ENCODE results near the gene ZNF786. TPM values are rescaled to one million over a fixed set of nuclear protein-coding genes. Genes with fewer than 3 reads are reported as not detected.
"Not testable (repeated sequence)": the region's sequence is repeated elsewhere in the genome, so short reads cannot be mapped to it uniquely, and the experiment has no call there.

The ZNF786 gene
- total RNA-seq, 1 donor: 6.5 TPM

GRCh38 chr7:149048805-149049204, 41.7 kb downstream of the ZNF786 start:
- Histone ChIP-seq H3K9me3 (ENCODE audit: low read depth, low read length) (no peaks in the 10 kb centered on the region), H2AFZ (ENCODE audit: low read length) (no peak overlapping the region), H4K20me1 (ENCODE audit: insufficient read depth, low read length) (no peaks in the 10 kb centered on the region), H3K36me3 (ENCODE audit: insufficient read depth, low read length) (no peaks in the 10 kb centered on the region), H3K4me1 (ENCODE audit: insufficient read depth, low read length) (no peaks in the 10 kb centered on the region), H3K79me2 (ENCODE audit: insufficient read depth, low read length) (no peaks in the 10 kb centered on the region), H3K27ac (ENCODE audit: low read depth, low read length) (no peak overlapping the region), H3K4me2 (ENCODE audit: insufficient read depth, low read length) (no peak overlapping the region), H3K27me3 (ENCODE audit: insufficient read depth, low read length) (no peaks in the 10 kb centered on the region), H3K4me3 (ENCODE audit: insufficient read depth, low read length) (no peak overlapping the region)
- TF ChIP-seq CTCF (IDR thresholded peaks at IDR 0.05; ENCODE audit: extremely low read depth, low read depth, low read length): no peak
- DNase-seq (ENCODE audit: insufficient read length, low spot score, missing footprints): peak; percentile 62

GRCh38 chr7:149046416-149046815, 44.1 kb downstream of the ZNF786 start:
- DNase-seq (ENCODE audit: insufficient read length, low spot score, missing footprints): peak; percentile 78
- Histone ChIP-seq H4K20me1 (ENCODE audit: insufficient read depth, low read length) (no peaks in the 10 kb centered on the region), H3K27me3 (ENCODE audit: insufficient read depth, low read length) (no peaks in the 10 kb centered on the region), H3K27ac (ENCODE audit: low read depth, low read length) (no peak overlapping the region), H3K4me3 (ENCODE audit: insufficient read depth, low read length) (no peak overlapping the region), H2AFZ (ENCODE audit: low read length) (no peak overlapping the region), H3K4me1 (ENCODE audit: insufficient read depth, low read length) (no peaks in the 10 kb centered on the region), H3K36me3 (ENCODE audit: insufficient read depth, low read length) (no peaks in the 10 kb centered on the region), H3K9me3 (ENCODE audit: low read depth, low read length) (no peaks in the 10 kb centered on the region), H3K79me2 (ENCODE audit: insufficient read depth, low read length) (no peaks in the 10 kb centered on the region), H3K4me2 (ENCODE audit: insufficient read depth, low read length) (no peak overlapping the region)
- no peak for TF ChIP-seq CTCF (IDR thresholded peaks at IDR 0.05; ENCODE audit: extremely low read depth, low read depth, low read length)

DNA sequence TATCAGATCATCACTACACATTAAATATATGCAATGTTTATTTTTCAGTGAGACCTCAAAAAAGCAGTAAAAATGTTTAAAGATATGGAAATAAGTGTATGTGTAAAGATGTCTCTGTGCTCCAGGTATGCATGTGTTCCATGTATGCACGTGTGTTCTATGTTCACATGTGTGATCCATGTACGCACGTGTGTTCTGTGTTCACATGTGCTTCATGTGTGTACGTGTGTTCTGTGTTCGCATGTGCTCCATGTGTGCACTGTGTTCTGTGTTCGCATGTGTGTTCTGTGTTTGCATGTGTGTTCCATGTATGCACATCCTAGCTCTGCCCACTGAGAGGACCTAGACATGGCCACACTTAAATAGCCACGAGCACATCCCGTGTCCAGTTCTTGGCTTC, 46.6 kb downstream of the ZNF786 start:
- no peak overlapping the region for H3K4me3 ChIP-seq (ENCODE audit: insufficient read depth, low read length)
- H4K20me1 ChIP-seq (ENCODE audit: insufficient read depth, low read length): no peaks in the 10 kb centered on the region
- H2AFZ ChIP-seq (ENCODE audit: low read length): no peak overlapping the region
- H3K9me3 ChIP-seq (ENCODE audit: low read depth, low read length): no peaks in the 10 kb centered on the region
- no peaks in the 10 kb centered on the region for H3K36me3 ChIP-seq (ENCODE audit: insufficient read depth, low read length)
- TF ChIP-seq CTCF (IDR thresholded peaks at IDR 0.05; ENCODE audit: extremely low read depth, low read depth, low read length): no peak
- H3K27ac ChIP-seq (ENCODE audit: low read depth, low read length): no peak overlapping the region
- no peaks in the 10 kb centered on the region for H3K27me3 ChIP-seq (ENCODE audit: insufficient read depth, low read length)
- H3K79me2 ChIP-seq (ENCODE audit: insufficient read depth, low read length): no peaks in the 10 kb centered on the region
- H3K4me1 ChIP-seq (ENCODE audit: insufficient read depth, low read length): no peaks in the 10 kb centered on the region
- DNase-seq (ENCODE audit: insufficient read length, low spot score, missing footprints): no peak
- no peak overlapping the region for H3K4me2 ChIP-seq (ENCODE audit: insufficient read depth, low read length)

- no peaks in the 10 kb centered on the region for H4K20me1 ChIP-seq (ENCODE audit: insufficient read depth, low read length)
- no peaks in the 10 kb centered on the region for H3K79me2 ChIP-seq (ENCODE audit: insufficient read depth, low read length)
- no peaks in the 10 kb centered on the region for H3K36me3 ChIP-seq (ENCODE audit: insufficient read depth, low read length)
- H3K4me2 ChIP-seq (ENCODE audit: insufficient read depth, low read length): no peak overlapping the region
- H3K27me3 ChIP-seq (ENCODE audit: insufficient read depth, low read length): peaks cover 3% of the 10 kb centered on the region
- H3K4me3 ChIP-seq (ENCODE audit: insufficient read depth, low read length): no peak overlapping the region
- no peak overlapping the region for H3K27ac ChIP-seq (ENCODE audit: low read depth, low read length)
- H2AFZ ChIP-seq (ENCODE audit: low read length): no peak overlapping the region
- TF ChIP-seq CTCF (IDR thresholded peaks at IDR 0.05; ENCODE audit: extremely low read depth, low read depth, low read length): no peak
- no peaks in the 10 kb centered on the region for H3K9me3 ChIP-seq (ENCODE audit: low read depth, low read length)
- no peaks in the 10 kb centered on the region for H3K4me1 ChIP-seq (ENCODE audit: insufficient read depth, low read length)
- no peak for DNase-seq (ENCODE audit: insufficient read length, low spot score, missing footprints)
Observed at GRCh38 chr7:149041350-149041749, 49.2 kb downstream of the ZNF786 start.

- not testable (repeated sequence) for H4K20me1 ChIP-seq (ENCODE audit: insufficient read depth, low read length); H3K4me2 ChIP-seq (ENCODE audit: insufficient read depth, low read length); H3K4me3 ChIP-seq (ENCODE audit: insufficient read depth, low read length); H3K79me2 ChIP-seq (ENCODE audit: insufficient read depth, low read length); H3K27ac ChIP-seq (ENCODE audit: low read depth, low read length); H3K4me1 ChIP-seq (ENCODE audit: insufficient read depth, low read length); H3K9me3 ChIP-seq (ENCODE audit: low read depth, low read length); H3K36me3 ChIP-seq (ENCODE audit: insufficient read depth, low read length); H2AFZ ChIP-seq (ENCODE audit: low read length); H3K27me3 ChIP-seq (ENCODE audit: insufficient read depth, low read length); DNase-seq (ENCODE audit: insufficient read length, low spot score, missing footprints)
Observed at GRCh38 chr7:149038641-149039040, 51.9 kb downstream of the ZNF786 start.
